Activated B cell treated with CpG ODN at 0.5 μM for 24 hours (primary cell): ENCODE results near the gene EPHA8. TPM values are rescaled to one million over a fixed set of nuclear protein-coding genes. Genes with fewer than 3 reads are reported as not detected.

Experiments used
- ATAC-seq: fragments of 200-7000 bp; cut with Tn5 transposase; one replicate; pipeline ENCODE4 v1.10.0; 2021; ENCODE audit warnings: low read depth, mild to moderate bottlenecking, moderate library complexity
- CTCF ChIA-PET: fragments of 350-600 bp; sonication (Branson Sonifier 250); formaldehyde crosslinking; loops from one replicate; lab custom pipeline; 2021; ENCODE audit warnings: antibody characterized with exemption; lab: Charles Lee
- POLR2A ChIA-PET: fragments of 350-600 bp; sonication (Branson Sonifier 250); formaldehyde crosslinking; loops from one replicate; lab custom pipeline; 2021; ENCODE audit warnings: antibody characterized with exemption; lab: Charles Lee
- DNase-seq: peaks from one replicate; pipeline ENCODE4 v3.0.0; 2022
- H3K27ac Mint-ChIP-seq: one replicate; pipeline ENCODE4 v1.8.0; 2020; ENCODE audit warnings: mixed read lengths
- H3K27me3 Mint-ChIP-seq: one replicate; pipeline ENCODE4 v1.8.0; 2021; ENCODE audit warnings: mixed read lengths
- H3K36me3 Mint-ChIP-seq: one replicate; pipeline ENCODE4 v1.8.0; 2021; ENCODE audit warnings: low read depth, mixed read lengths
- H3K4me1 Mint-ChIP-seq: one replicate; pipeline ENCODE4 v1.8.0; 2021; ENCODE audit warnings: mixed read lengths
- H3K4me3 Mint-ChIP-seq: one replicate; pipeline ENCODE4 v1.8.0; 2020; ENCODE audit warnings: mild to moderate bottlenecking, mixed read lengths
- H3K9me3 Mint-ChIP-seq: one replicate; pipeline ENCODE4 v1.8.0; 2020; ENCODE audit warnings: mixed read lengths
- CTCF ChIP-seq: fragments of 200-600 bp; IDR thresholded peaks from one replicate; pipeline ENCODE4 v1.8.0; 2022; ENCODE audit warnings: antibody characterized with exemption, mild to moderate bottlenecking
- intact Hi-C: fragments of 100-400 bp; cut with micrococcal nuclease; formaldehyde crosslinking; loops from one replicate; pipeline ENCODE4 v1.15.1; 2024
- total RNA-seq: library from RNA; stranded (reverse); gene quantifications from 2 replicates; pipeline ENCODE4 v1.2.3, GENCODE V29; 2022

The EPHA8 gene
- total RNA-seq, 1 donor from 2014 or later = not detected

GRCh38 chr1:22542886-22543285 is 20.4 kb upstream of the EPHA8 start:
- H3K36me3 Mint-ChIP-seq = no peaks in the 10 kb centered on the region
- ChIA-PET CTCF (no interaction called here), POLR2A (no interaction called here)
- ATAC-seq (no peak), DNase-seq (no peak)
- H3K27ac Mint-ChIP-seq = no peak overlapping the region
- intact Hi-C loops = no loop called here
- H3K4me1 Mint-ChIP-seq = peaks cover 8% of the 10 kb centered on the region
- H3K4me3 Mint-ChIP-seq = no peak overlapping the region
- peaks cover 8% of the 10 kb centered on the region for H3K27me3 Mint-ChIP-seq
- H3K9me3 Mint-ChIP-seq = no peaks in the 10 kb centered on the region
- no peak for TF ChIP-seq CTCF

GRCh38 chr1:22543679-22544078 is 19.6 kb upstream of the EPHA8 start:
- no peak for DNase-seq
- Mint-ChIP-seq H3K27ac (no peak overlapping the region), H3K4me3 (no peak overlapping the region), H3K36me3 (no peaks in the 10 kb centered on the region), H3K27me3 (peaks cover 10% of the 10 kb centered on the region), H3K4me1 (peaks cover 8% of the 10 kb centered on the region), H3K9me3 (no peaks in the 10 kb centered on the region)
- POLR2A ChIA-PET = no interaction called here
- CTCF ChIA-PET = no interaction called here
- no peak for ATAC-seq
- intact Hi-C loops = no loop called here
- TF ChIP-seq CTCF = no peak

GRCh38 chr1:22544606-22545005 is 18.7 kb upstream of the EPHA8 start:
- TF ChIP-seq CTCF = no peak
- no peaks in the 10 kb centered on the region for H3K36me3 Mint-ChIP-seq
- H3K27me3 Mint-ChIP-seq = peaks cover 17% of the 10 kb centered on the region
- no peak overlapping the region for H3K4me3 Mint-ChIP-seq
- peaks cover 1% of the 10 kb centered on the region for H3K4me1 Mint-ChIP-seq
- intact Hi-C loops = no loop called here
- ATAC-seq (no peak), DNase-seq (no peak)
- CTCF ChIA-PET = no interaction called here
- H3K9me3 Mint-ChIP-seq = no peaks in the 10 kb centered on the region
- H3K27ac Mint-ChIP-seq = no peak overlapping the region
- POLR2A ChIA-PET = no interaction called here

GRCh38 chr1:22545141-22545540 is 18.1 kb upstream of the EPHA8 start:
- Mint-ChIP-seq H3K36me3 (no peaks in the 10 kb centered on the region), H3K4me3 (no peak overlapping the region), H3K4me1 (no peaks in the 10 kb centered on the region), H3K27ac (no peak overlapping the region), H3K27me3 (peaks cover 18% of the 10 kb centered on the region), H3K9me3 (no peaks in the 10 kb centered on the region)
- no peak for TF ChIP-seq CTCF
- CTCF ChIA-PET = no interaction called here
- no peak for DNase-seq
- ATAC-seq = no peak
- POLR2A ChIA-PET = no interaction called here
- intact Hi-C loops = no loop called here

- POLR2A ChIA-PET = no interaction called here
- no peak for DNase-seq
- H3K9me3 Mint-ChIP-seq = no peaks in the 10 kb centered on the region
- H3K27me3 Mint-ChIP-seq = peaks cover 28% of the 10 kb centered on the region
- H3K4me3 Mint-ChIP-seq = no peak overlapping the region
- ATAC-seq = no peak
- H3K4me1 Mint-ChIP-seq = no peaks in the 10 kb centered on the region
- no peak for TF ChIP-seq CTCF
- H3K36me3 Mint-ChIP-seq = no peaks in the 10 kb centered on the region
- CTCF ChIA-PET = no interaction called here
- intact Hi-C loops = no loop called here
- no peak overlapping the region for H3K27ac Mint-ChIP-seq
These were observed 16.0 kb upstream of the EPHA8 start for GRCh38 chr1:22547186-22547817.
